GM18511 (cell line): ENCODE measurements around the gene RPA3.
"Not testable (repeated sequence)": the region's sequence is repeated elsewhere in the genome, so short reads cannot be mapped to it uniquely, and the experiment has no call there.

Source experiments
- ATAC-seq: cut with Tn5 transposase; IDR thresholded peaks from one replicate; pipeline ENCODE4 v1.9.1; 2021; ENCODE audit warnings: mild to moderate bottlenecking, moderate library complexity; ENCODE audit not compliant: unreplicated experiment

RPA3 gene

GRCh38 chr7:7662527-7662926 is 55.9 kb downstream of the RPA3 start:
- no peak for ATAC-seq

- ATAC-seq = not testable (repeated sequence)
These were observed 61.9 kb downstream of the RPA3 start for GRCh38 chr7:7656459-7656858.

DNA sequence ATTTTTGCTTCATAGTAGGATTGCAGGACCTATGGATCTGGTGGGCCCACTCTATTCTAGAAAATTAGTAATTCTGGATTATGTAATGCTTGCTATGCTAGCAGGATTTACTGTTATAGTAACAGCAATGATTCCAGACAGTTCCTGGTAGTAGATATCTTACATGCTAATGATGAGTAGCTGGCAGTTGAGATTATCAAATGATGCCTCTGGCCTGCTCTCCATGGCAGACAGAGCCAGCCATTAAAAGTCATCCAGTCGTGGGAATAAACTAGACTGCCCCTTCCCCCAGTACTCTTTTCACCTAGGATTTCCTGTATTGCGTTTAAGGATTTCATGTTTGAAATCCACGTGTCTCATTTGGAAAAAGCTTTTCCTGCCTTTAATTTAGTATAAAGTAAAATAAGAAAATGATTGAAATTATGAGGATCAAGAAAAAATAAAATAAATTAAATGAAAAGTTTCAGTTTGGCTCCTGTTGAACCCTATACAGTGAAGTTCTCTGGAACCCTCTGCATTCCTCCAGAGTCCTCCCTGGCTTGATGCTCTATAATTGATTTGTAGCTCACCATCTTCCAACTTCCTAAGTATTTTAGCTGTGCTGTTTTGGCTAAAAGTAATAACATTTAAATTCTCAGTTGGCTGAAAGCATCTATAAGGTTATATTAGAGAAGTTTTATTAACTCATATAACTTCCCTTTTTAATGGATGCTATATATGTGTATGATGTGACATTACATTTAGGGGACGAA is 63.3 kb downstream of the RPA3 start:
- ATAC-seq = no peak

- ATAC-seq = no peak
These were observed 64.7 kb downstream of the RPA3 start for GRCh38 chr7:7653593-7654187.

DNA sequence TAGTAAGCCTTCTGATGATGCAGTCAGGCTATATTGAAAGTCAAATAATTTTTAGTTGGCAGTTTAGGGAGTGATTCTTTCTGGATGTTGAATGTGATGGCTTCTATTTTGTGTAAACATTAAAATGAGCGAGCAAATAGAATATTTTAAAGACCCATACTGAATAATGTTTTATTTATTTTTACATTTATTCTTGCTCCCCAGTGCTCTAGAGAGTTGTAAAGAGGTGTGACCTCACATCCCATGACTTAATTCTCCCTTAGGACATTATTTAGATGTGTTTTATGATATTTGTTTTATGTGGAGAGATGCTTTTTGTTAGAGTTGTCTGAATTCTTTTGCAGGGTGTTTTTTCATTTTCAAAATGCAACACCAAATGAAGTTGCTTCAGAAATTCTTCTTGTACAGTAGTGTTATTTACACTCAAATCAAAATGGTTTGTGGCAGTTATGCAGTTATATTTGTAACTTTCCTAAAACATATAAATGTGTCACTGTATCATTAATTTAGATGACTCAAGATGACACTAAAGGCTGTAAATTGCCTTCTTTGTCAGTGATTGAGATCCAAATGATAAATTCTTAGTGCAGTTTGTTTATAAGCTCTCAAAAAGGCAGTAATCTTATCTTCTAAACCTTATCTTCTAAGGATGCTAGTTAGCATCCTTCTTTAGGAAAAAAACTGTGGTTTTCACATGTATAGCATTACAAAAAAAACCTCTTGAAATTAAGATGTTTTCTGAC is 65.4 kb downstream of the RPA3 start:
- no peak for ATAC-seq

- no peak for ATAC-seq
These were observed 66.9 kb downstream of the RPA3 start for GRCh38 chr7:7651479-7651878.

GRCh38 chr7:7650682-7651206 is 67.7 kb downstream of the RPA3 start:
- no peak for ATAC-seq

DNA sequence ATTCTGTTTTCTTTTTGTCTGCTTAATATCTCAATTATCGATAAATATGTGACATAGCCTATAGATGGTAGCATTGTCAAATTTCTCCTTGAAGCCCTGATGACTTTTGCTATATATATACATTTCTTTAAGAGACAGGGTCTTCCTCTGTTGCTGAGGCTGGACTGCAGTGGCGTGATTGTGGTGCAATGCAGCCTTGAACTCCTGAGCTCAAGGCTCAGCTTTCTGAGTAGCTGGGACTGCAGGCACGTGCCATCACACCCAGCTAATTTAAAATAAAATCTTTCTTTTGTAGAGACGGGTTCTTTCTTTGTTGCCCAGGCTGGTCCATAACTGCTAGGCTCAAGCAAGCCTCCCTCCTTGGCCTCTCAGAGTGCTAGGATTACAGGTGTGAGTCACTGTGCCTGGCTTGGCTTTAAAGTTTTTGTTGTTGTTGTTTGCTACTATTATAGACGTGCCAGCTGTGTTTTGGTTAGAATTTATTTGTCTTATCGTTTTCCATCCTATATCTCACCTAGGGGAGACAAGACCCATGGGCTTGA is 70.8 kb downstream of the RPA3 start:
- ATAC-seq = no peak

GRCh38 chr7:7642081-7642480 is 76.3 kb downstream of the RPA3 start:
- ATAC-seq = no peak

GRCh38 chr7:7641129-7641663 is 77.2 kb downstream of the RPA3 start:
- ATAC-seq = peak; percentile 20

GRCh38 chr7:7640221-7641128 is 77.9 kb downstream of the RPA3 start, which contains the start of gene UMAD1:
UMAD1 (plus strand) TSS chr7:7640752; CDS start chr7:7673372, 32,620 bp downstream.
- ATAC-seq = peak; percentile 97

DNA sequence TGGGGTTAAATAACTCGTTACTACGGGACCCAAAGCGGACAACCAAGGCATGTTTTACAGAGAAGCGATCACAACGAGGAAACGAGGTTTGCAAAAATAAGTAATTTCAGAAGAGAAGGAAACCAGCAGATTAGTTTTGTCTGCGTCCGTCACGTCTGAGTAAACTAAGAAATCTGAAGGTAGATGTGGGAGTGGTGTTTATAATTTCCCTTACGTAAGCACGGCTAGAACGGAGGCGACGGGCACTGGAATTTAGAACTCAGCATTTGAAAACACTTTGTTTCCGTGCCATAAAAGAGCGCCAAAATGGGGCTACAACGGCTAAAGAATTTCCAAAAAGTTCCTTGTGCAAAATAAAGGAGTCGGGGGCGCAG is 78.6 kb downstream of the RPA3 start:
- peak; percentile 13 for ATAC-seq

DNA sequence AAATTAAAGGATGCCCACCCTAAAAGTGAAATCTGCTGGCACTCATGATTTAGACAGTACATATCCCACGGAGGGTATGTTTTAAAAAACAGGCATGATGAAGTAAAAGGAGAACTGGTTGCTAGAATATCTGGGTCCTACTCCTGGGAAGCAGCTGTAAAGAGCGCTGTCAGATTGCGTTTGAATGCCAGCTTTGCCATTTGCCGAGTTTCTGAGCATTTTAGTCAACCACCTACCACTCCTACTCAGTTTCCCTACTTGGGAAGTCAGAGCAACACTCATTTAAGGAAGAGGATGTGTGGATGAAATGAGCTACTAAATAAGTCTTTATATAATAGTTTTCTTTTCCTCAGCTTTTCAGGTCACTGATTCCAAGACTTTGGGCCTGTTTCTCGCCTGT is 79.0 kb downstream of the RPA3 start:
- no peak for ATAC-seq

DNA sequence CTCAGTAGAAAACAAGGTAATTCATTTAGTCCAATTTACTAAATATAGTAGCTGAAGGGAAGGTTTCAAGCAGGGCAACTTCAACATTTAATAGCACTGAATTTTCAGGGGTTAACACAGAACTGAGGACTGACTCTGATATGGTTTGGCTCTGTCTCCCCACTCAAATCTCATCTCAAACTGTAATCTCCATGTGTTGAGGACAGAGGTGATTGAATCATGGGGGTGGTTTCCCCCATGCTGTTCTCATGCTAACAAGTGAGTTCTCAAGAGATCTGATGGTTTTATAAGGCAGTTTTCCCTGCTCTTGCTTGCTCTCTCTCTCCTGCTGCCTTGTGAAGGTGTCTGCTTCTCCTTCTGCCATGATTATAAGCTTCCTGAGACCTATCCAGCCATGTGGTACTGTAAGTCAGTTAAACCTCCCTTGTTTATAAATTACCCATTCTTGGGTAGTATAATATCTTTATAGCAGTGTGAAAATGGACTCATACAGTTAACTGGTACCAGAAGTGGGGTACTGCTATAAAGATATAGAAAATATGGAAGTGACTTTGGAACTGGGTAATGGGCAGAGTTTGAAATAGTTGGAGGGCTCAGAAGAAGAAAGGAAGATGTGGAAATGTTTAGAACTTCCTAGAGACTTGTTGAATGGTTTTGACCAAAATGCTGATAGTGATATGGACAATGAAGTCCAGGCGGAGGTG is 87.6 kb downstream of the RPA3 start:
- no peak for ATAC-seq

DNA sequence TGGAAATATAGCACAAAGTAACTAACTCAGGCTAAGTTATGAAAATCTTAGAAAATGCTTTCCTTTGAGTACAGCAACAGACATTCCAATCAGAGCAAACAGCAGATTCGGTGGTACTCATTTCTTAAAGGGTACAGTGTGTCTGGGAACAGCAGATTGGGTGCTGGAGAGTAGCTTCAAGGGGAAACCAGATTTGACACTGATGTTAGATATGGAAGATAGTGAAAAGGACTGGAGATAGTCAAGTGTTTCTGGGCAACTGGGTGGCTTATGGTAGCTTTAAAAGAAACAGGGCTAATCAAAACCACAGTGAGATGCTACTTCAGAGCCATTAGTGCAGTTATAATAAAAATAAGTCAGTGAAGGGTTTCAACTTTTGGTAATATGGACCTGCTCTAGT is 89.9 kb downstream of the RPA3 start:
- ATAC-seq = no peak

DNA sequence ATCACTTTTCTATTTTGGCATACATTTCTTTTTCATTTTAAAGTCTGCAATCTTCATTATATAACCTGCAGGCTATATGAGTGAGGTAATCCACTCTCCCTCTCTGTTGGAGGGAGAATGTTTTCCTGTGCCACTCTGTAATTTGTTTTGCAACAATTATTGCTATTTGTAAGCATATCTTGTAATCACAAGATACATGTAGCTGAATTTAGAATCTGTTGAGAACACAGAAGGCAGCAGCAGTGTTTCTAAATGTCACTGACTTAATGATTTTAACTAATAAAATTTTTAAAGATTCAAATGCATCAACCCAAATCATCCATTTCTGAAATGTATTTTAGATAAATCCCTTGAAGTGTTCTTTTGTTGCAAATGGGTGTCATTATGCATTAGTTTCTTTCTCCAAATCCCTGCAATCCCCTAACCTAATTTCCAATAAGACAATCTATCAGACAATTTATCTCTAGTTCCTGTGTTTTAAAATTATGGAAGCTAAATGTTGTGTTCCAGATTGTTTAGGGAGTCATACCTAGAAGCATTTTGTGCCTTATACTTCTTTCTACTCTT is 97.7 kb downstream of the RPA3 start:
- ATAC-seq = no peak

DNA sequence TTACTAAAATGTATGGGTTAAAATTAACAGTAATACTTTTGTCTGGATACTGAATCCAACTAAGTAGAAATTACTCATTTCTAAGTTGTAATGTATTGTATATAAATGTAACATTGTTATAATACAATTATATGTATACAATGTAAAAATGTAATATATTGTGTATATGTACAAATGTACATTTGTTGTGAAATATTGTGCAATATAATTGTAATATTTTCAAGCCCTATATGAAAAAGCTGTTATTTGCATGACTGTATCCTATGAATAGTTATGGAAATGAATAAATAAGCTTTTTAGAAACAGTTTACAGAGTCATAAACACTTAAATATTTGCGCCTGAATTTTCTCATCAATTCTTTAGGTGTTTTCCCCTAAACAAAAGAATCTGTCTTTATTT is 98.2 kb downstream of the RPA3 start:
- no peak for ATAC-seq

DNA sequence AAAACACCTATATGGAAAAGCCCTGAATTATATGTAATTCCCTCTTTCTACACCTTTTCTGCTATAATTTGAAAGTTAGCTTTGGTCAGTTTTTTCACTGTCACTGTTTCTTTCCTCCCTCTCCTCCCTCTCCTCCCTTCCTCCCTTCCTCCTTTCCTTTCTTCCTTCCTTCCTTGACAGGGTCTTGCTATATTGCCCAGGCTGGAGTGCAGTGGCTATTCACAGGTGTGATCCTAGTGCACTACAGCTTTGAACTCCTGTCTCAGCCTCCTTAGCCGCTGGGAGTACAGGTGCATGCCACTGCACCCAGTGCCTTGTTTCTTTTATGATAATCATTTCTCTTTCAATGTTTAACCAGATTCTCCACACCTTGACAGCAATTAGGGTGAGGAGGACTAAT is 100.0 kb downstream of the RPA3 start:
- no peak for ATAC-seq

DNA sequence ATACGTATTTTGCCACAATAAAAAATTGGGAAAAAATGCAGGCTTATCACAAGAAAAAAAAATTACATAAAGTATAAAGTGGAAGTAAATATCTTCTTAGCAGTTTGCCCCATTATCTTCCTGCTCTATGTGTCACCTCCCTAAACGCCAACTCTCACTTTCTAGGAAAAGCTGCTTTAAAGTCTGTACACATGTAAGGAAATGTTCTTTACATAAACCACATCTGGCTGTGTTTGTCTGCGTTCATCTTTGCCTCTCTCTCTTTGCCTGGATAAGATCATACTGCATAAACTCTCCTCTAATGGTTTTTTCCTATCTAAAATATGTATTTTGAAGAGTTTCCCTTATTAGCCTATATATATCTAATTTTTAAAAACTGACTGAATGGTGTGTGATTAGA is 100.9 kb downstream of the RPA3 start:
- no peak for ATAC-seq
